ENCODE measurements around the gene VCAN. TPM values are rescaled to one million over a fixed set of nuclear protein-coding genes. Genes with fewer than 3 reads are reported as not detected.

Gene VCAN
- polyA plus RNA-seq, 3 donors: 304 to 351 (median 347) TPM

GRCh38 chr5:83527722-83528438, 56.3 kb downstream of the VCAN start:
- no peak for DNase-seq (ENCODE audit: low read depth in 3 of 3, low spot score in 2 of 3)

DNA sequence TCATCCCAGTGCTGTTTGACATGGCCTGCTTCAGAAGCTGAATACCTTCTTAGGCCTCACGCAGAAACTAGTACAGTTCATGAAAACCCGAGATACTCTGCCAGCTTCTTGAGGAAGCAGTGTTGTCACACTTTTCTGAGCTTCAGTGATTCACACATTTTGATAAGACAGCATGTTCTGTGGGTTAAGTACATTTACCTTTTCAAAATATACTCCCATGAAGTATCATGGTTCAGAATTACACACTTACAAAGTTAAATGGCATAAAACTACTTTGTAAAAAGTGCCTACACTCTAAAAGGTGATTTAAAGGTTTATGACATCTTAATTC, 56.9 kb downstream of the VCAN start:
- DNase-seq (ENCODE audit: low read depth in 3 of 3, low spot score in 2 of 3): no peak

GRCh38 chr5:83530193-83530592, 58.6 kb downstream of the VCAN start:
- DNase-seq (ENCODE audit: low read depth in 3 of 3, low spot score in 2 of 3): no peak

GRCh38 chr5:83531661-83532060, 60.1 kb downstream of the VCAN start:
- no peak for DNase-seq (ENCODE audit: low read depth in 3 of 3, low spot score in 2 of 3)

DNA sequence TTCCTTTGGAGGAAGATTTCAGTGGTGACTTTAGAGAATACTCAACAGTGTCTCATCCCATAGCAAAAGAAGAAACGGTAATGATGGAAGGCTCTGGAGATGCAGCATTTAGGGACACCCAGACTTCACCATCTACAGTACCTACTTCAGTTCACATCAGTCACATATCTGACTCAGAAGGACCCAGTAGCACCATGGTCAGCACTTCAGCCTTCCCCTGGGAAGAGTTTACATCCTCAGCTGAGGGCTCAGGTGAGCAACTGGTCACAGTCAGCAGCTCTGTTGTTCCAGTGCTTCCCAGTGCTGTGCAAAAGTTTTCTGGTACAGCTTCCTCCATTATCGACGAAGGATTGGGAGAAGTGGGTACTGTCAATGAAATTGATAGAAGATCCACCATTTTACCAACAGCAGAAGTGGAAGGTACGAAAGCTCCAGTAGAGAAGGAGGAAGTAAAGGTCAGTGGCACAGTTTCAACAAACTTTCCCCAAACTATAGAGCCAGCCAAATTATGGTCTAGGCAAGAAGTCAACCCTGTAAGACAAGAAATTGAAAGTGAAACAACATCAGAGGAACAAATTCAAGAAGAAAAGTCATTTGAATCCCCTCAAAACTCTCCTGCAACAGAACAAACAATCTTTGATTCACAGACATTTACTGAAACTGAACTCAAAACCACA, 67.4 kb downstream of the VCAN start:
- no peak for DNase-seq (ENCODE audit: low read depth in 3 of 3, low spot score in 2 of 3)

DNA sequence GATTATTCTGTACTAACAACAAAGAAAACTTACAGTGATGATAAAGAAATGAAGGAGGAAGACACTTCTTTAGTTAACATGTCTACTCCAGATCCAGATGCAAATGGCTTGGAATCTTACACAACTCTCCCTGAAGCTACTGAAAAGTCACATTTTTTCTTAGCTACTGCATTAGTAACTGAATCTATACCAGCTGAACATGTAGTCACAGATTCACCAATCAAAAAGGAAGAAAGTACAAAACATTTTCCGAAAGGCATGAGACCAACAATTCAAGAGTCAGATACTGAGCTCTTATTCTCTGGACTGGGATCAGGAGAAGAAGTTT, 67.9 kb downstream of the VCAN start:
- DNase-seq (ENCODE audit: low read depth in 3 of 3, low spot score in 2 of 3): no peak

- no peak for DNase-seq (ENCODE audit: low read depth in 3 of 3, low spot score in 2 of 3)
These were observed 68.6 kb downstream of the VCAN start for GRCh38 chr5:83540105-83540504.

- DNase-seq (ENCODE audit: low read depth in 3 of 3, low spot score in 2 of 3): no peak
These were observed 69.2 kb downstream of the VCAN start for GRCh38 chr5:83540783-83541182.

- DNase-seq (ENCODE audit: low read depth in 3 of 3, low spot score in 2 of 3): no peak
These were observed 71.3 kb downstream of the VCAN start for GRCh38 chr5:83542839-83543238.

DNA sequence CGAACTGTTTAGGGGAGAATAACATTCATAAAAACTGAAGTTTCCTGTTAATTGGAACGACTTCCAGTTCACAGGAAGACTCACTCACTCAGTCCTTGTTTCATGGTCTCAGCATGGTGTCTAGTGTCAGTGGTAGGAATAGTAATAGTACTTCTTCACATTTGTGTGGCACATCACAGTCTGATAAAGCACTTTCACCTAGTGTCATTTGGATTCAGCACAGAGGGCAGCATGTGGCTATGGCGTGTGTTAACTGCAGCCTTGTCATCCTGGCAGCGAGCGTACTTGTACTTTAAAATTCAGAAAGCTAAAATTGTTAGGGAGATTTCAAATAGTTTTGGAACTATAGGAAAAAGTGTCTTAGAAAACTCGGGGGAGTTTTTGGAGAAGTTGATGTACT, 72.4 kb downstream of the VCAN start:
- DNase-seq (ENCODE audit: low read depth in 3 of 3, low spot score in 2 of 3): no peak

- no peak for DNase-seq (ENCODE audit: low read depth in 3 of 3, low spot score in 2 of 3)
These were observed 75.6 kb downstream of the VCAN start for GRCh38 chr5:83547161-83547560.

GRCh38 chr5:83547889-83548288, 76.3 kb downstream of the VCAN start:
- no peak for DNase-seq (ENCODE audit: low read depth in 3 of 3, low spot score in 2 of 3)

DNA sequence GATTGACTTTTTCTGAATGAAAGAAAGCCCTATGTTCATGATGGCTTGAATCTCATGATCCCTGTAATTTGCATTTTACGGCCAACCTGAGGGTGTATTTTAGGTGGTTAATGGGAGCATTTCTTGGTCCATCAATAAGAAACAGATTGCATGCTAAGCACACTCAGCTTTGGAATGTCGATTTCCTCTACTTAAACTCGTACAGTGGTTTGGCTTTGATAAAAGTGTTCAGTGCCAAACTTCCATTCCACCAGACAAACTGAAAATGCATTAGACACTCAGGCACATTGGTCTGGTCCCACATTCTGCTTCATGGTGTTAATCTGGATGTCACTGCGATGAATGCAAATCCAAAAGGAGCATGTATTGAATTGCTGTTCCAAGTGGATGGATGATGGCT, 77.0 kb downstream of the VCAN start:
- DNase-seq (ENCODE audit: low read depth in 3 of 3, low spot score in 2 of 3): no peak

GRCh38 chr5:83549076-83549475, 77.5 kb downstream of the VCAN start:
- no peak for DNase-seq (ENCODE audit: low read depth in 3 of 3, low spot score in 2 of 3)

- no peak for DNase-seq (ENCODE audit: low read depth in 3 of 3, low spot score in 2 of 3)
These were observed 78.1 kb downstream of the VCAN start for GRCh38 chr5:83549674-83550073.

- DNase-seq (ENCODE audit: low read depth in 3 of 3, low spot score in 2 of 3): peak in 2 of 3 donors; percentile 23 to 27
These were observed 80.3 kb downstream of the VCAN start for GRCh38 chr5:83551821-83552220.

DNA sequence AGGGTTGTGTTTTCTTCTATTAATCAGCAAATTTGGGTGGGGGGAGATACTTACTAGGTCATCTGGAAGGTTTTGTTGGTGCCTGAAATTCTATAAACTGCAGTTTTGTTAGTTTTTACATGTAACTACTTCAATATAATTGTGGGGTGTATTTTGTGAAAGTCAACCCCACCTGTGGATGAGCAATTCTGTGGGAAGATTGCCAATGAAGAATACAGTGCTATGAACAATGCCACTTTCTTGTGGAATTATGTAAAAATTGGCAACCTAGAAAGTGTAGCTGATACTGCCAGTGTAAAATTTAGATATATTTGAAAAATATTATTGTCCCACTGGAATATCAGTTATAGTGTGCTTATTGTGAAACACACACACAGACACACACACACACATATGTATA, 80.7 kb downstream of the VCAN start:
- DNase-seq (ENCODE audit: low read depth in 3 of 3, low spot score in 2 of 3): no peak

DNA sequence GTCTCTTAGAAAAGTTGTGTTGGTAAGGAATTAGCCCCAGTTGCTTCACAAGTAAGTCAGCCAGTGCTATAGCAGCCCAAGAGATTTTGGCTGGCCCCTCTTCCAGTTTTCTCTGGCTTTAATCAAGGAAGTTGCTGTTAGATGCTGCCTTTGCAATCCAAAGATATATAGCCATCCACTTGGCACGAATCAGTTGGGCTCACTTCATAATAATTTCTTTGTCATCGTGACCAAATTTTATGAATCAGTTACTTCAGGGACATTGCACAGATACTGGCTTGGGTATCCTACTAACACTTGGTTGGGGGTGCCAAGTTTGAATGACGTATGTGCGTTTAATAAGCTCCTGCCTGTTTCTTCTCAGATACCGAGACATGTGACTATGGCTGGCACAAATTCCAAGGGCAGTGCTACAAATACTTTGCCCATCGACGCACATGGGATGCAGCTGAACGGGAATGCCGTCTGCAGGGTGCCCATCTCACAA, 81.5 kb downstream of the VCAN start:
- no peak for DNase-seq (ENCODE audit: low read depth in 3 of 3, low spot score in 2 of 3)

- DNase-seq (ENCODE audit: low read depth in 3 of 3, low spot score in 2 of 3): no peak
These were observed 82.6 kb downstream of the VCAN start for GRCh38 chr5:83554133-83554532.

- DNase-seq (ENCODE audit: low read depth in 3 of 3, low spot score in 2 of 3): no peak
These were observed 83.1 kb downstream of the VCAN start for GRCh38 chr5:83554686-83555085.

DNA sequence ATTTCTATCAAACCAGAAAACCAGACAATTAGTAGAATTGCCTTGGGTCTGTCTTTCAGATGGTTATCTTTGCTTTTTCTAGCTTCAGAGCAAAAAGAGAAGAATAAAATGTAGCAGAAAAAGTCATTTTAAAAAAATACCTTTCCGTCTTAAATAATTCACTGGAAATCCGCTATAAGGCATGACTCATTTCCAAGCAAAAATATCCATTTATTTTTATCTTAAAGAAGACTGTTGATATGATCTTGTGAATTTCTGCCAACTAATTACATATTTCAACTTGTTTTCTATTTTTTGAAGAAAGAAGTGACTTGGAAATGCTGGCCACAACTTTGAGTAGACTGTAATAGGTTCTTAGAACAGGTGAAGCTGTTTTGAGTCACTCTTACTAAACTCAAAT, 83.7 kb downstream of the VCAN start:
- no peak for DNase-seq (ENCODE audit: low read depth in 3 of 3, low spot score in 2 of 3)

GRCh38 chr5:83556190-83556589, 84.6 kb downstream of the VCAN start:
- DNase-seq (ENCODE audit: low read depth in 3 of 3, low spot score in 2 of 3): no peak
